NCI-H187 treated with DMSO at 0.1 percent for 48 hours (cell line): ENCODE results near the gene IL37.
"Not testable (repeated sequence)": the region's sequence is repeated elsewhere in the genome, so short reads cannot be mapped to it uniquely, and the experiment has no call there.

ENCODE experiments used
- DNase-seq: peaks from one replicate; lab custom pipeline; 2025; lab: John Stamatoyannopoulos, UW

Gene IL37

DNA sequence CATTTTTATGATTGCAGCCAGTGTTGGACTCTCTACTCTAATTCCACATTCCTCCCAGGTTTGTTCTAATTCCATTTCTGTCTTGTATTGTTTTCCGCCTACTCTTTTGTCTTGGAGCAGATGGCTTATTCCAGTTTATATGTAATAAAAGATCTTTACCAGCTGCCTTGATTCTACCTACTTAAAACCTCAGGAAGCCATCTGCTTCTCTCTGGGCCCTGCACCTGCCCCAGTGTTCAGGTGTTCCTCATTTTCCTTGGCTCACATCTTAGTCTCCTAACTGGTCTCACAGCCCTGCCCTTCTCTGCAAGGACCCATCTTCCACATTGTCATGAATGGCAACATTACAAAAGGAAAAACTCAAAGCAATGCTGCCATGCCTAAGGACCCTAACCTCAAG is 21.0 kb upstream of the IL37 start:
- no peak for DNase-seq

- no peak for DNase-seq
These were observed 19.6 kb upstream of the IL37 start for GRCh38 chr2:112891385-112891831.

GRCh38 chr2:112893752-112894151 is 17.2 kb upstream of the IL37 start:
- DNase-seq = no peak

DNA sequence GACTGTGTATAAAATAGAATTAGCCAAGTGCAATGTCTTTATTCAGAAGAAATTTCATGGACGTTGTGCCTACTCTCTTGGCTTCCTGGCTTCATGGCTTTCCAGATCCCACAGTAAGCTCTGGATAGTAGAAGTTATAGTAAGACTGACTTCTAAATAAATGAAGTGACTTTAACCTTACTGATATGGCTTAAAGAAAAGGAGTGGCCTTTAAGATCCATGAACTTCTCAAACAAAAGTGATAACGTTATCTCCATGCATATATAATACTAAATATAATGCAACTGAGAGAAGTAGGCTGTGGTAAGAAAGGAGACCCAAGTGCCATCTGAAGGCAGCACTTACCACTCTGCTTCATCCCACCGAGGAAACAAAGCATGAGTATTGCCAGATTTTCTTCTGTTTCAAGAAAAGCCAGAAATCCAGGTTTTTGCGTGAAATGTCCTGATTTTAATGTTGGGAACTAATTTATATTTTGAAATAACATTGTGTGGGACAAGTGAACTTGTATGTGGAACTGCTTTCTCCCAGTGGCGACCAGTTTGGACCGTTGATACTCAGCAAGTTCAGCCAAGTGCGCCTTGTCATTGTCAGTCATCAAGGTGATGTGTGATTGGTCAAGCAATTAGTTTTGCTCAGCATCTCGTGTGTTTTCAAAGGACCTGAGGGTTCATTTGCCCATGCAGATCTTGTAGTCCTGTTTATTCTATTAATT is 13.9 kb upstream of the IL37 start:
- no peak for DNase-seq

GRCh38 chr2:112897624-112897978 is 13.4 kb upstream of the IL37 start:
- DNase-seq = no peak

DNA sequence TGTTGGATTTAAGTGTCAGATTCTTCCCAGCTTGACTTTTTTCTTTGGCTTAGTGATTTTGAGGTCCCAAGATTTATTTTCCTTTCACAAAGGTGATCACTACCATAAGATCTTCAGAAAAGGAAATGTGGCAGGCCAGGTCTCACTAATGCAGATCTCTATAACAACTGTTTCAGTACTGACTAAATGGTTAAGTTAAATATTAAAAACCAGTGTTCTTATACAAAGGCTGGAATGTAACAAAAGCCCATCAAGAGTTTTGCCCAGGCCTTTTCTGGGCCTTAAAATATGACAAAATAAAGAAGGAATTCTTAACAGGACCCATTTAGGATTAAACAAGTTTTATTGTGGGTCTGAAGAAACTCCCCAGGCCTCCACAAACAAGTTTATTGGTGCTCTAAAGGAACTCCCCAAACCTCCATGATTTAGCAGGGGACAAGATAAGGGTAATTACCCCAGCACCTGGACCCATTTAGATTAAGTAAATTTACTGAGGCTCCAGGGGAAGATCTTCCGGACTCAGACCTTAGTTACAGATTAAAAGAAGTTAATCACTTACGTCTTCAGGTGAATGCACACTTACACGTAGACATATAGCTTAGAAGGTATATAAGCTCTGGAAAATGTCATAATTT is 9.4 kb upstream of the IL37 start:
- DNase-seq = not testable (repeated sequence)

GRCh38 chr2:112902816-112903215 is 8.1 kb upstream of the IL37 start:
- no peak for DNase-seq

DNA sequence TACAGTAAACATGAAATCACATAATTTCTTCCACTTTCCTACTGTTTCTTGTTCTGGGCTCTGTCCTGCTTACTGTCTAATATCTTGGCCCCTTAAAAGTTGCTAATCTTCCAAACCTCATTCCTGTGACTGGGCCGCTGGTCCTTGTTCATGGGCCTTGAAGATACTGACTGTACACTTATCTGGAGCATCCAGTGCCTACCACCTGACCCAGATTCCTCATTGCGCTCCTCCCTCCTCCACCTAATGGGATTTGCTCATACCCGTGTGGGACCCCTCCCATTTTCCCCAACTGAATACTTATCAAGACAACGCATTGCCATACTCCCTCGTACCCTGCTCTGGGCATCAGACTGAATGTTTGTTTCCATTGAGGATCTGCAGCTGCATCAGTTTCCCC is 6.1 kb upstream of the IL37 start:
- no peak for DNase-seq

GRCh38 chr2:112906276-112906675 is 4.7 kb upstream of the IL37 start:
- DNase-seq = no peak

GRCh38 chr2:112907001-112907949 is 3.7 kb upstream of the IL37 start:
- DNase-seq = no peak

DNA sequence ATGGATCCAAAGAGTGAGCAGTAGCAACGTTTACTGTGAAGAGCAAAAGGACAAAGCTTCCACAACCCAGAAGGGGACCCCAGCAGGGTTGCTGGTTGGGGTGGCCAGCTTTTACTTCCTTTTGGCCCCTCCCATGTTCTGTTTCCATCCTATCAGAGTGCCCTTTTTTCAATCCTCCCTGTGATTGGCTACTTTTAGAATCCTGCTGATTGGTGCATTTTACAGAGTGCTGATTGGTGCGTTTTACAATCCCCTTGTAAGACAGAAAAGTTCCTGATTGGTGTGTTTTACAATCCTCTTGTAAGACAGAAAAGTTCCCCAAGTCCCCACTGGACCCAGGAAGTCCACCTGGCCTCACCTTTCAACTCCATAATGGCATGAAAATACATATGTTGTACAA is 2.4 kb upstream of the IL37 start:
- not testable (repeated sequence) for DNase-seq

DNA sequence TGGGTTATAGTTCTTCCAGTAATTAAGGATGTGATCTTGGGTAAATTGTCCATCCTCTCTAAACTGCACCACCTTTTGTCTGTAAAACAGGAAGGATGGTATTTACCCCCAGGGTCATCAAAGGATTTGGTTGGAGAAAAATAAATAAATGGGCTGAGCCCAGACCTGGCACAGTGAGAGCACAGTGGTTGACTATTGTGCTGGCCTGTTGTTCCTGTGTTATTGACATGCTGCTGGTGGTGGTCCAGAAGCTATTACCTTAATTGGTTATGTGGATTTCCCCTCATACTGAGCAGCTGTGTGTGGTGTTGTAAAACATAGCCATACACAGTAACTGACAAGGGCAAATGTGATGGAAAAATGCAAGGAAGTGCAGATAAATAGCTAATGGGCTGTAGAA is 746 bp upstream of the IL37 start:
- DNase-seq = no peak

DNA sequence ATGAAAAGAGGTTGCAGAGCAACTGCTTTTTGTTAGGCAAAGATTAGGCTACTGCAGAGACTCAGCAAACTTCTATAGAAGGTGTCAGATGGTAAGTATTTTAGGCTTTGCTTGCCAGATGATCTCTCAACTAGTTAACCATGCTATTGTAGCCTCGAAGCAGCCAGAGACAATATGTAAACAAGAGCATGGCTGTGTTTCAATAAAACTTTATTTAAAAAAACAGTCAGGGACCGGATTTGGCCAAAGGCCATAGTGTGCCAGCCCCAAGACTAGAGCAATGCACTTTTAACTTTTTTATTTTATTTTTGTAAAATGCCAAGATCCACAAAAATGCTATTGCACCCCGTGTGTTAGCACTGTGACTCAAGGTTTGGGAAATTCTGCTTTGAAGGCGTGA is 1.4 kb downstream of the IL37 start:
- no peak for DNase-seq

DNA sequence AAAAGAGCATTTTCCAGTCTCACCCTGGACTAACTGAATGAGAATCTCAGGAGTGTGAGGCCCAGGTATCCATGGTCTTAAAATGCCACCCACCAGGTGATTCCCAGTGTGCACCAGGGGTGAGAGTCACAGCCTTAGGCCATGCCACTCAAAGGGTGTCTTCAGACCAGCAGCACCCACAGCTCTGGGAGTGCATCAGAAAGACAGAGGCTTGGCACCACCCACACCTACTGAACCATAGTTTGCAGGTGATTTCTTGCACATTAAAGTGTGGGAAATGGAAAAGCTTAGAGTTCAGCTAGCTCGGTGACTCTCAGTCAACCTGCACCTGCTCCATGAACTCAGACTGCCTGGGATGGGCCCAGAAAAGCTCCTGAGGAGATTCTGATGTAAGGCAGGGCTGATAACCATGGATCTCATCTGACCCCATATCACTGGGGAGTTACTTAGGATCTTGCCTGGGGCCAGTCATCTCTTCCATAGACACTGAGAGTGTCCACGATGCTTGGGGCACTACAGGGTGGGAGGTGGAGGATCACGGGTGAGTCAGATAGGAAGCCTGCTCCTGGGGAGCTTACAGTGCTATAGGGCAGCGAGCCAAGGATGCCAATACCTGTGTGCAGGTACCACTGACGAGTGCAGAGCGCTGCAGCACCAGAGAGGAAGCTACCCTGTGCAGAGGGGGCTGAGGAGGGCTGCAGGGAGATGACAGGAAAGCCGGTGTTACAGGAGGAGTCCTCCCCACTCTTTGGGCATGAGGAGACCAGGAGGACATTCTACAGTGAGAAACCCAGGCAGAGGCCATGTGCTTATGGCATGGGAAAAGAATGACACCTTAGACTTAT is 4.6 kb downstream of the IL37 start:
- no peak for DNase-seq

DNA sequence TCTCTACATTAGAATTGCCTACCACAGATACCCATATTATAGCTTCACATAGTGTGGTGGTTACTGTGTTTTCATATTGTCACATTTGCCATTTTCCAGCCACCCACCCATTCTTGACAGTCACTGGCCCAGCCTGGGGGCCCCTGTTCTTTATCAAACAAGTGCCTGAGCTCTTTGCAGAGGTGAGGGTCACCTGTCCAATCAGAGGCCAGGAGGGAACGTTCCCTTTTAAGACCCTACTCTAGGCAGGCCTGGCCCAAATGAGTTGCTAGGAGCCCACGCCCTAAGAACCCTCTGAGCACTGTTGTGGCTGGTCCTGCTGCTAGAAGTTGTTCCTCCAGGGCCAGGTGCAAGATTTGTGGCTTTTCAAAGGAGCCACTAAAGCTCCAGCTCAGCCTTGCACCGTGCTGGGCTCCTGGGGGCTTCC is 5.2 kb downstream of the IL37 start:
- no peak for DNase-seq

GRCh38 chr2:112916625-112917247 is 5.8 kb downstream of the IL37 start:
- no peak for DNase-seq

GRCh38 chr2:112917856-112918255 is 6.9 kb downstream of the IL37 start:
- DNase-seq = no peak

DNA sequence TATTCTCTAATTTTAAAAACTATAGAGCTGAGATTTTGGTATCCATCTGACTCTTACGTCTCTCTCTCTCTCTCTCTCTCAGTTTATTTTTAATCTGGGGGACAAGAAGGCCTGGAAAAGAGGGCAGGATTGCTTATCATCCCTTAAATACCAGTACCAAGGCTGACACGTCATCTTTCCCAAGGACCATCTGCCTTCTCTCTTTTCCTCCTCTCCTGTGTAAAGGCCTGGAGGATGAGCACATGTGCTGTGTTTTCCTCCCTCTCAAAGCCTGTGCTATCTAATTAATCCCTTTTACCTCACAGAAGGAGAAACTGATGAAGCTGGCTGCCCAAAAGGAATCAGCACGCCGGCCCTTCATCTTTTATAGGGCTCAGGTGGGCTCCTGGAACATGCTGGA is 7.3 kb downstream of the IL37 start:
- DNase-seq = no peak

DNA sequence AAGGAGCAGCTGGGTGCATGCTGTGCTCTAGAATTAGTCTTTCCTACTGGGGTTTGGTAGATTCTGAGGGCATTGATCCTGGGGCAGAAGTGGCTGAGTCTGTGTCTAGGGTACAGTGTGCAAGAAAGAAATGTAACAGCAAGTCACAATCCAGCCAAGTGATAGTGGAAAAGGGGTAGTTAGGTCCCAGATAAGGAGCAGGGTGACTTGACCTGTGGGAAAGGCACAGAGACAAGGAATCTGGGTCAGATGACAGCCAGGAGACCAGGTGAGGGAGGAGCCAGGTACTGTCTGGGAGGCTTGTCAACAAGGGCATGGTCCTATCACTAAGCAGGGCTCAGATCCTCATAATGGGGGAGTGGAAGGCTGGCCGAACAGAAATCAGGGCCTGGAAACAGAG is 8.1 kb downstream of the IL37 start:
- no peak for DNase-seq

- DNase-seq = no peak
These were observed 10.1 kb downstream of the IL37 start for GRCh38 chr2:112920923-112921532.

DNA sequence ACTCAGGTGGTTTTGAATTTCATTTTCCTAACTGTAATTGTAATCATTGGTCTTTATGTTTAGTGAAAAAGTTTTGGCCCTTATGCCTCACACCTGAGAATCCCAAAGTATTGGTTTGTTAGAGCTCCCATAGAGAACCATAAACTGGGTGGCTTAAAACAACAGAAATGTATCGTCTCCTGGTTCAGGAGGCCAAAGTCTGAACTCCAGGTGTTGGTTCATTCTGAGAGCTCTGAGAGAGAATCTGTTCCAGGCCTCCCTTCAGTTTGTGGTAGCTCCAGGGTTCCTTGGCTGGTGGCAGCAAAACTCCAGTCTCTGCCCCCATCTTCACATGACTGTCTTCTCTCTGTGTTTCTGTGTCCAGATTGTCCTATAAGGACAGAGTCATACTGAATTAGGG is 11.0 kb downstream of the IL37 start:
- DNase-seq = no peak
